Measurements from ENCODE around the gene TSPAN19. TPM values are rescaled to one million over a fixed set of nuclear protein-coding genes. Genes with fewer than 3 reads are reported as not detected.

The TSPAN19 gene
- total RNA-seq, 1 experiment from 2014 or later = not detected

GRCh38 chr12:85036733-85037132 is 656 bp upstream of the TSPAN19 start:
- Histone ChIP-seq H2BK12ac (ENCODE audit: insufficient read length, low read depth, low read length) (no peak overlapping the region), H3T11ph (ENCODE audit: low read length) (no peak overlapping the region), H3K27ac (ENCODE audit: insufficient read length, low read depth, low read length) (no peak overlapping the region), H3K9ac (ENCODE audit: extremely low read depth, insufficient read length, low read length) (no peak overlapping the region), H3K23me2 (ENCODE audit: insufficient read length, low read depth, low read length, poor library complexity, severe bottlenecking) (no peaks in the 10 kb centered on the region), H2BK15ac (ENCODE audit: low read depth, low read length) (no peak overlapping the region), H4K8ac (replicated peaks; ENCODE audit: insufficient read length, low read depth, low read length) (no peak overlapping the region), H2BK5ac (ENCODE audit: insufficient read length, low read length) (no peak overlapping the region), H3K4me2 (ENCODE audit: insufficient read depth, insufficient read length, low read length) (peak overlapping the region; percentile 58), H3K4me1 (ENCODE audit: insufficient read depth, low read length) (no peaks in the 10 kb centered on the region), H2BK20ac (ENCODE audit: low read depth, low read length, poor library complexity, severe bottlenecking) (no peak overlapping the region), H4K91ac (ENCODE audit: insufficient read length, low read depth, low read length) (no peak overlapping the region), H3K79me2 (ENCODE audit: insufficient read depth, low read length) (no peaks in the 10 kb centered on the region), H3K18ac (ENCODE audit: insufficient read length, low read depth, low read length) (no peak overlapping the region), H3K27me3 (ENCODE audit: insufficient read depth, low read length) (no peaks in the 10 kb centered on the region), H3K9me3 (ENCODE audit: control insufficient read depth, low read depth, low read length) (no peaks in the 10 kb centered on the region), H3K56ac (ENCODE audit: insufficient read length, low read depth, low read length) (no peak overlapping the region), H3K23ac (ENCODE audit: insufficient read length, low read depth, low read length) (no peak overlapping the region), H3K4ac (ENCODE audit: low read depth, low read length) (no peak overlapping the region), H4K20me1 (ENCODE audit: control insufficient read depth, insufficient read depth, insufficient read length) (no peaks in the 10 kb centered on the region), H4K5ac (ENCODE audit: insufficient read length, low read depth, low read length) (no peak overlapping the region), H3K79me1 (ENCODE audit: insufficient read depth, low read depth, low read length, poor library complexity, severe bottlenecking) (no peaks in the 10 kb centered on the region), H2BK120ac (ENCODE audit: low read depth, low read length, poor library complexity, severe bottlenecking) (no peak overlapping the region), H2AFZ (ENCODE audit: low read length) (no peak overlapping the region), H3K14ac (ENCODE audit: insufficient read depth, low read length) (no peak overlapping the region), H2AK5ac (ENCODE audit: insufficient read length, low read length) (no peak overlapping the region)
- no peaks in the 10 kb centered on the region for H3K9me3 Mint-ChIP-seq
- no peak for TF ChIP-seq CTCF (conservative IDR thresholded peaks at IDR 0.05)
- no peak for DNase-seq
- no peaks in the 10 kb centered on the region for H3K36me3 Mint-ChIP-seq (ENCODE audit: insufficient read depth in 1 of 3, low read depth in 3 of 3)
- peak overlapping the region; percentile 87 to 91 for H3K4me3 Mint-ChIP-seq
- no CpG with 5 or more reads among the region's 3 CpGs for WGBS (ENCODE audit: extremely low coverage, insufficient read length, low lambda C conversion rate)
- H3K27me3 Mint-ChIP-seq (ENCODE audit: low read depth) = no peaks in the 10 kb centered on the region; the same call in 1 of the 2 replicates
- peaks cover 0 to 5% of the 10 kb centered on the region in 2 experiments; a peak in 1 of 4 replicates for H3K4me1 Mint-ChIP-seq
- peak overlapping the region in 2 of 3 experiments; percentile 86 to 99; a peak in 2 of 7 replicates for H3K27ac Mint-ChIP-seq
